HG03097 (cell line): Measurements from ENCODE around the gene FASTKD2.

Source experiments
- ATAC-seq: cut with Tn5 transposase; IDR thresholded peaks from one replicate; pipeline ENCODE4 v1.9.1; 2021; ENCODE audit not compliant: unreplicated experiment, low FRiP score

FASTKD2 gene

DNA sequence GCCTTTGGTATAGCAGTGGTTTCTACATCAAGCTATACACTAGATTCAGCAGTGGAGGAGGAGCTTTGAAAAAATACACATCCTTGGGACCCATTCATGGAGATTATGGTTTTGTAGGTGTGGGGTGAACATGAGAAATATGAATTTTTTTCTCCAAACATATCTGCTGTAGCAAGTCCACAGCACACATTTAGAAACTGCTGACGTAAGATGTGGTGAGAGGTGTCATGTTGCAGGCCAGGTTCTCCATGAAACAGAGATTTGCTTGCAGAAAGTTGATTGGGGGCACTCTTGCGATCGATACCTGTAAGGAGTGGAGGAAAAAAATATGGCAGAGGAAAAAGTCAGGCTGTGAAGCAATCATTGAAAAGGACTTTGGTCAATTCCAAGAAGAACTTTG is 67.9 kb downstream of the FASTKD2 start:
- no peak for ATAC-seq

DNA sequence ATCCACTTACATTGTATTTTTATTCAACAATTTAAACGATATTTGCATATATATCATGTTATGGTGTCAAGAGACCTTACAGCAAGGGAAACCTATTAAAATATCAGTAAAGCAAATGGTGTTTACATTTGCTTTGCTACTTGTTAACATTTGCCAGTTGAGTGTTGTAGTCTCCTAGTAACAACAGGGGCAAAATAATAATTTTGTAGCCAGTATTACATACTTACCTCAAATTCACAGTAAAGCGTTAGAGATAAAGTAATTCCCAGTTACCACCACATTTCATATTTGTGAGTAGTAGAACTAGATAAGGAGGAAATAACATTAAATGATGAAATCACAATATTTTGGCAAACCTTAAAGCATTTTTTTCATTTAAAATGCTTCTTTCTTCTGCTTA is 71.3 kb downstream of the FASTKD2 start:
- no peak for ATAC-seq

GRCh38 chr2:206837775-206838174 is 72.4 kb downstream of the FASTKD2 start:
- no peak for ATAC-seq

GRCh38 chr2:206838690-206839089 is 73.3 kb downstream of the FASTKD2 start:
- ATAC-seq: no peak

- ATAC-seq: no peak
These were observed 75.6 kb downstream of the FASTKD2 start for GRCh38 chr2:206840999-206841398.
